Astrocyte (in vitro differentiated cells and primary cell): Measurements from ENCODE around the gene RFLNA. TPM values are rescaled to one million over a fixed set of nuclear protein-coding genes. Genes with fewer than 3 reads are reported as not detected.

Source experiments
- DNase-seq: peaks from one replicate; pipeline ENCODE4 v3.0.0-alpha.2; 2010; ENCODE audit warnings: low read depth
- FAIRE-seq: peaks from 2 replicates; lab custom pipeline; 2011; peaks lifted over from hg19 to GRCh38; lab: Jason Lieb, UNC
- H2AFZ ChIP-seq: 2 replicates; pipeline ENCODE4 v1.6.0; 2012; ENCODE audit warnings: low read depth, low read length, inconsistent platforms
- H3K27ac ChIP-seq: 2 replicates; pipeline ENCODE4 v1.5.1; 2011; ENCODE audit warnings: low read depth, low read length, inconsistent platforms
- H3K27me3 ChIP-seq: 2 replicates; pipeline ENCODE4 v1.6.0; 2011; ENCODE audit warnings: low read length, inconsistent platforms; ENCODE audit not compliant: insufficient read depth
- H3K36me3 ChIP-seq: 2 replicates; pipeline ENCODE4 v1.5.1; 2011; ENCODE audit warnings: low read length, inconsistent platforms; ENCODE audit not compliant: insufficient read depth
- H3K4me1 ChIP-seq: 2 replicates; pipeline ENCODE4 v1.5.1; 2011; ENCODE audit warnings: low read length, inconsistent platforms; ENCODE audit not compliant: insufficient read depth
- H3K4me2 ChIP-seq: 2 replicates; pipeline ENCODE4 v1.6.0; 2012; ENCODE audit warnings: low read length, inconsistent platforms
- H3K4me3 ChIP-seq: 2 replicates; pipeline ENCODE4 v1.5.1; 2011; ENCODE audit warnings: low read depth, mild to moderate bottlenecking, low read length, inconsistent platforms; ENCODE audit not compliant: insufficient read depth
- H3K79me2 ChIP-seq: 2 replicates; pipeline ENCODE4 v1.6.0; 2012; ENCODE audit warnings: mild to moderate bottlenecking, low read length, inconsistent platforms; ENCODE audit not compliant: insufficient read depth
- H3K9ac ChIP-seq: 2 replicates; pipeline ENCODE4 v1.6.0; 2012; ENCODE audit warnings: mild to moderate bottlenecking, low read length, inconsistent platforms
- H3K9me3 ChIP-seq: 2 replicates; pipeline ENCODE4 v1.5.1; 2012; ENCODE audit warnings: low read depth, mild to moderate bottlenecking, low read length, inconsistent platforms; ENCODE audit not compliant: insufficient read depth
- H4K20me1 ChIP-seq: 2 replicates; pipeline ENCODE4 v1.6.0; 2012; ENCODE audit warnings: low read length, inconsistent platforms; ENCODE audit not compliant: insufficient read depth
- H3K27ac Mint-ChIP-seq: one replicate; pipeline ENCODE4 v1.8.0; 2021; ENCODE audit warnings: mild to moderate bottlenecking, mixed read lengths; ENCODE audit not compliant: unreplicated experiment
- H3K27me3 Mint-ChIP-seq: one replicate; pipeline ENCODE4 v1.8.0; 2021; ENCODE audit warnings: low read depth, mixed read lengths; ENCODE audit not compliant: unreplicated experiment
- H3K36me3 Mint-ChIP-seq: one replicate; pipeline ENCODE4 v1.8.0; 2021; ENCODE audit warnings: low read depth, mixed read lengths; ENCODE audit not compliant: unreplicated experiment
- H3K4me1 Mint-ChIP-seq: one replicate; pipeline ENCODE4 v1.8.0; 2021; ENCODE audit warnings: low read depth, mixed read lengths; ENCODE audit not compliant: unreplicated experiment
- H3K4me3 Mint-ChIP-seq: one replicate; pipeline ENCODE4 v1.8.0; 2021; ENCODE audit warnings: mild to moderate bottlenecking, moderate library complexity, mixed read lengths; ENCODE audit not compliant: unreplicated experiment
- H3K9me3 Mint-ChIP-seq: one replicate; pipeline ENCODE4 v1.8.0; 2021; ENCODE audit warnings: mild to moderate bottlenecking, mixed read lengths; ENCODE audit not compliant: unreplicated experiment
- CTCF ChIP-seq: IDR thresholded peaks from 2 replicates; pipeline ENCODE4 v1.5.1; 2011; ENCODE audit warnings: low read depth, mild to moderate bottlenecking, inconsistent platforms, low read length, moderate library complexity; ENCODE audit not compliant: insufficient read depth
- EZH2 ChIP-seq: IDR thresholded peaks from 2 replicates; pipeline ENCODE4 v1.6.1; 2012; ENCODE audit warnings: mild to moderate bottlenecking, low read length, inconsistent platforms; ENCODE audit not compliant: insufficient read depth
- total RNA-seq: library from RNA; stranded (reverse); gene quantifications from 2 replicates; pipeline ENCODE4 v1.2.1, GENCODE V29; 2021

Gene RFLNA
- total RNA-seq, 1 donor from 2014 or later = 1.8 TPM

GRCh38 chr12:124332058-124332672, 37.3 kb downstream of the RFLNA start:
- Histone ChIP-seq H3K9me3 (no peaks in the 10 kb centered on the region), H2AFZ (no peak overlapping the region), H3K27me3 (no peaks in the 10 kb centered on the region), H4K20me1 (peaks cover 84% of the 10 kb centered on the region), H3K27ac (no peak overlapping the region), H3K79me2 (peaks cover 14% of the 10 kb centered on the region), H3K4me3 (no peak overlapping the region), H3K9ac (no peak overlapping the region), H3K4me1 (no peaks in the 10 kb centered on the region), H3K4me2 (no peak overlapping the region), H3K36me3 (peaks cover 46% of the 10 kb centered on the region)
- TF ChIP-seq EZH2 (no peak), CTCF (peak; percentile 5)
- no peak for DNase-seq
- FAIRE-seq = no peak
- Mint-ChIP-seq H3K36me3 (peaks cover 27% of the 10 kb centered on the region), H3K4me1 (no peaks in the 10 kb centered on the region), H3K9me3 (peaks cover under 1% of the 10 kb centered on the region), H3K27me3 (no peaks in the 10 kb centered on the region), H3K27ac (no peak overlapping the region), H3K4me3 (no peak overlapping the region)

DNA sequence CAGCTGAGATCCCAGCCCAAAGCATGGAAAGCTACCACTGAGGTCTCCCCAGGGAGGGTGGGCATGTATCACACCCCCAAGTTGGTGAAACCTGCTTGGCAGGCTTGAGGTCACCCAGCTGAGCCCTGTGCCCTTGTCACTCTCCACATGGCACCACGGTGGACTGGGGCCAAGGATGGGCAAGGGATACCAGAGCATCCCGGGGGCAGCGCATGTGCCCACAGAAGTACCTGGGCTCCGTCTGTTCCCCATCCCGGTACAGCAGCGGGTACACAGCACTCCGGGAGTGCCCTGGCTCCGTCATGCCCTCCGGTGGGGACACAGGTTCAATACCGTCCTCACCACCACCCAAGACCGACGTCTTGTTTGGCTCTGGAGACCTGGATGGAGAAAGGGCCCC, 38.0 kb downstream of the RFLNA start:
- Mint-ChIP-seq H3K4me1 (no peaks in the 10 kb centered on the region), H3K27me3 (no peaks in the 10 kb centered on the region), H3K27ac (no peak overlapping the region), H3K9me3 (peaks cover 2% of the 10 kb centered on the region), H3K4me3 (no peak overlapping the region), H3K36me3 (peaks cover 30% of the 10 kb centered on the region)
- peaks cover 16% of the 10 kb centered on the region for H3K79me2 ChIP-seq
- H3K4me2 ChIP-seq = no peak overlapping the region
- H3K36me3 ChIP-seq = peaks cover 51% of the 10 kb centered on the region
- H3K27ac ChIP-seq = no peak overlapping the region
- H3K27me3 ChIP-seq = no peaks in the 10 kb centered on the region
- no peak for FAIRE-seq
- DNase-seq = no peak
- TF ChIP-seq CTCF (no peak), EZH2 (no peak)
- H3K9me3 ChIP-seq = no peaks in the 10 kb centered on the region
- H3K4me1 ChIP-seq = no peaks in the 10 kb centered on the region
- no peak overlapping the region for H3K4me3 ChIP-seq
- no peak overlapping the region for H3K9ac ChIP-seq
- peaks cover 86% of the 10 kb centered on the region for H4K20me1 ChIP-seq
- no peak overlapping the region for H2AFZ ChIP-seq

DNA sequence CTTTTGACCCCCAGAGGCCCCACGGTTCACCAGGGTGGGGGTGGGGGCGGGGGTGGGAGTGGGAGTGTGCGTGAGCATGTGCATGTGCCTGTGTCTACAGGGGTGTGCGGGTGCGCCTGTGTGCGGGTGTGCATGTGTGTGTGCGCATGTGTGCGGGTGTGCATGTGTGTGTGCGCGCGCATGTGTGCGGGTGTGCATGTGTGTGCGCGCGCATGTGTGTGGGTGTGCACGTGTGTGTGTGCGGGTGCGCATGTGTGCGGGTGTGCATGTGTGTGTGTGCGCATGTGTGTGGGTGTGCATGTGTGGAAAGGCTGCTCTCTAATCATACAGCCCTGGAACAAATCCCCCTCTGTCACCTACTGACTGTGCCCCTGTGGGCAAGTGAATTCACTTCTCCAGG, 38.8 kb downstream of the RFLNA start:
- H3K4me1 Mint-ChIP-seq = no peaks in the 10 kb centered on the region
- peaks cover 84% of the 10 kb centered on the region for H4K20me1 ChIP-seq
- no peak overlapping the region for H3K27ac Mint-ChIP-seq
- TF ChIP-seq CTCF (no peak), EZH2 (no peak)
- H3K4me1 ChIP-seq = no peaks in the 10 kb centered on the region
- H3K36me3 ChIP-seq = peaks cover 46% of the 10 kb centered on the region
- H3K4me3 Mint-ChIP-seq = no peak overlapping the region
- DNase-seq (no peak), FAIRE-seq (no peak)
- H2AFZ ChIP-seq = no peak overlapping the region
- peaks cover 19% of the 10 kb centered on the region for H3K79me2 ChIP-seq
- H3K9ac ChIP-seq = no peak overlapping the region
- no peak overlapping the region for H3K4me2 ChIP-seq
- no peaks in the 10 kb centered on the region for H3K27me3 ChIP-seq
- H3K9me3 ChIP-seq = no peaks in the 10 kb centered on the region
- H3K27me3 Mint-ChIP-seq = no peaks in the 10 kb centered on the region
- H3K9me3 Mint-ChIP-seq = peaks cover 2% of the 10 kb centered on the region
- no peak overlapping the region for H3K4me3 ChIP-seq
- no peak overlapping the region for H3K27ac ChIP-seq
- H3K36me3 Mint-ChIP-seq = peaks cover 29% of the 10 kb centered on the region
